MM.1S (cell line): ENCODE measurements around the gene KLK13.

Experiments
- DNase-seq: peaks from one replicate; pipeline ENCODE4 v3.0.0-alpha.2; 2015
- H2AFZ ChIP-seq: fragments of 300-600 bp; sonication (generic); 2 replicates; pipeline ENCODE4 v1.6.0; 2016; ENCODE audit warnings: antibody characterized with exemption, low read length
- H3F3A ChIP-seq: fragments of 300-600 bp; sonication (generic); 2 replicates; pipeline ENCODE4 v1.6.1; 2016; ENCODE audit warnings: mild to moderate bottlenecking, antibody characterized with exemption, low read length, moderate library complexity, mixed read lengths; ENCODE audit not compliant: insufficient read depth
- H3K27ac ChIP-seq: fragments of 300-600 bp; sonication (generic); 2 replicates; pipeline ENCODE4 v1.5.1; 2016; ENCODE audit warnings: mild to moderate bottlenecking, low read length
- H3K27me3 ChIP-seq: fragments of 300-600 bp; sonication (generic); replicated peaks from 2 replicates; pipeline ENCODE4 v1.6.0; 2016; ENCODE audit warnings: low read length; ENCODE audit not compliant: insufficient read depth
- H3K36me3 ChIP-seq: fragments of 300-600 bp; sonication (generic); replicated peaks from 2 replicates; pipeline ENCODE4 v1.6.1; 2016; ENCODE audit warnings: mild to moderate bottlenecking, low read length, mixed read lengths; ENCODE audit not compliant: insufficient read depth
- H3K4me1 ChIP-seq: fragments of 300-600 bp; sonication (generic); 2 replicates; pipeline ENCODE4 v1.6.1; 2016; ENCODE audit warnings: low read length, mixed read lengths
- H3K4me2 ChIP-seq: fragments of 300-600 bp; sonication (generic); 2 replicates; pipeline ENCODE4 v1.6.0; 2016; ENCODE audit warnings: low read depth, low read length
- H3K4me3 ChIP-seq: fragments of 300-600 bp; sonication (generic); 2 replicates; pipeline ENCODE4 v1.5.1; 2016; ENCODE audit warnings: low read length, mixed read lengths
- H3K79me2 ChIP-seq: fragments of 300-600 bp; sonication (generic); 2 replicates; pipeline ENCODE4 v1.6.1; 2016; ENCODE audit warnings: mixed run types, low read length, mixed read lengths
- H3K9ac ChIP-seq: fragments of 300-600 bp; sonication (generic); 2 replicates; pipeline ENCODE4 v1.6.1; 2016; ENCODE audit warnings: low read length, mixed read lengths
- H3K9me2 ChIP-seq: fragments of 300-600 bp; sonication (generic); replicated peaks from 2 replicates; pipeline ENCODE4 v1.6.1; 2016; ENCODE audit warnings: mild to moderate bottlenecking, low read length, mixed read lengths; ENCODE audit not compliant: insufficient read depth
- H3K9me3 ChIP-seq: fragments of 300-600 bp; sonication (generic); replicated peaks from 2 replicates; pipeline ENCODE4 v1.6.1; 2016; ENCODE audit warnings: mild to moderate bottlenecking, low read length, mixed read lengths; ENCODE audit not compliant: insufficient read depth
- H4K20me1 ChIP-seq: fragments of 300-600 bp; sonication (generic); 2 replicates; pipeline ENCODE4 v1.6.1; 2016; ENCODE audit warnings: mild to moderate bottlenecking, low read length, moderate library complexity, mixed read lengths; ENCODE audit not compliant: insufficient read depth
- CTCF ChIP-seq: fragments of 300-600 bp; sonication (generic); IDR thresholded peaks from 2 replicates; pipeline ENCODE4 v1.5.1; 2016; ENCODE audit warnings: antibody characterized with exemption, low read length, mixed read lengths
- EZH2 ChIP-seq: fragments of 300-600 bp; sonication (generic); optimal IDR thresholded peaks from 2 replicates; pipeline ENCODE3; 2017; ENCODE audit warnings: low read depth, mild to moderate bottlenecking, antibody characterized with exemption, low read length, mixed read lengths
- EZH2phosphoT487 ChIP-seq: fragments of 300-600 bp; sonication (generic); IDR thresholded peaks from 2 replicates; pipeline ENCODE4 v1.6.1; 2018; ENCODE audit warnings: antibody characterized with exemption, low read length

Gene KLK13

GRCh38 chr19:51029718-51030117, 35.2 kb downstream of the KLK13 start:
- Histone ChIP-seq H3K9me2 (no peaks in the 10 kb centered on the region), H3K36me3 (no peaks in the 10 kb centered on the region), H3K9me3 (no peaks in the 10 kb centered on the region), H4K20me1 (no peaks in the 10 kb centered on the region), H3K4me3 (no peak overlapping the region), H3K27me3 (peaks cover 10% of the 10 kb centered on the region), H3F3A (no peaks in the 10 kb centered on the region), H3K4me1 (no peaks in the 10 kb centered on the region), H3K79me2 (no peaks in the 10 kb centered on the region), H3K27ac (no peak overlapping the region), H3K9ac (no peak overlapping the region), H2AFZ (no peak overlapping the region), H3K4me2 (no peak overlapping the region)
- no peak for DNase-seq
- TF ChIP-seq EZH2, result no peak
- no peak for TF ChIP-seq CTCF
- TF ChIP-seq EZH2phosphoT487, result no peak

- Histone ChIP-seq H3K36me3 (no peaks in the 10 kb centered on the region), H3K9ac (no peak overlapping the region), H3K4me2 (no peak overlapping the region), H3K27me3 (peaks cover 10% of the 10 kb centered on the region), H3K4me1 (no peaks in the 10 kb centered on the region), H3K9me3 (no peaks in the 10 kb centered on the region), H3K9me2 (no peaks in the 10 kb centered on the region), H3K4me3 (no peak overlapping the region), H3K27ac (no peak overlapping the region), H4K20me1 (no peaks in the 10 kb centered on the region), H2AFZ (no peak overlapping the region), H3F3A (no peaks in the 10 kb centered on the region), H3K79me2 (no peaks in the 10 kb centered on the region)
- no peak for DNase-seq
- TF ChIP-seq EZH2 (no peak), EZH2phosphoT487 (no peak), CTCF (no peak)
Measured at GRCh38 chr19:51027873-51028272, 37.0 kb downstream of the KLK13 start.

GRCh38 chr19:51027126-51027806, 37.6 kb downstream of the KLK13 start:
- Histone ChIP-seq H3K9me2 (no peaks in the 10 kb centered on the region), H3K9ac (no peak overlapping the region), H2AFZ (no peak overlapping the region), H3K27ac (no peak overlapping the region), H3K4me3 (no peak overlapping the region), H3K4me2 (no peak overlapping the region), H4K20me1 (no peaks in the 10 kb centered on the region), H3F3A (no peaks in the 10 kb centered on the region), H3K9me3 (no peaks in the 10 kb centered on the region), H3K27me3 (peaks cover 16% of the 10 kb centered on the region), H3K4me1 (no peaks in the 10 kb centered on the region), H3K36me3 (no peaks in the 10 kb centered on the region), H3K79me2 (no peaks in the 10 kb centered on the region)
- no peak for TF ChIP-seq EZH2phosphoT487
- TF ChIP-seq EZH2, result no peak
- TF ChIP-seq CTCF, result no peak
- DNase-seq, result no peak
